ENCODE results near the gene IRX5.

- no peak for TF ChIP-seq CTCF (IDR thresholded peaks at IDR 0.05; ENCODE audit: low read length)
- TF ChIP-seq EZH2 (IDR thresholded peaks at IDR 0.05; ENCODE audit: borderline replicate concordance, low read length) = no peak
Measured at GRCh38 chr16:54930005-54930868, at the start of gene IRX5.

Measured in OCI-LY1 (cell line).